ENCODE results near the gene CHRNA3. TPM values are rescaled to one million over a fixed set of nuclear protein-coding genes. Genes with fewer than 3 reads are reported as not detected.
"Not testable (repeated sequence)": the region's sequence is repeated elsewhere in the genome, so short reads cannot be mapped to it uniquely, and the experiment has no call there.

CHRNA3 gene
- total RNA-seq, 1 donor from 2014 or later, result not detected

DNA sequence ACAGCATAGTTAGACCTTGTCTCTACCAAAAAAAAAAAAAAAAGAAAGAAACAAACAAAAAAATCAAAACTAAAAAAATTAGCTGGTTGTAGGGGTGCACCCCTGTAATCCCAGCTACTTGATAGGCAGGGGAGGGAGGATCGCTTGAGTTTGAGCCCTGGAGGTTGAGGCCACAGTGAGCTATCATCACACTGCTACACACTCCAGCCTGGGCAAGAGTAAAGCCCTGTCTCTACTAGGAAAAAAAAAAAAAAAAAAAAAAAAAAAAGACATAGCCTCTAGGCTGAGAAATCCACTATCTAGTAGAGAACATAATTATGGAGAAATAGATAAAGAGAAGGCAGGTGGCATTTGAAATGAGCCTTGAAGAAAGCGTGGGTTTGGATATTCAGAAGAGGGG lies 57.7 kb downstream of the CHRNA3 start:
- DNase-seq (ENCODE audit: low spot score), result no peak

DNA sequence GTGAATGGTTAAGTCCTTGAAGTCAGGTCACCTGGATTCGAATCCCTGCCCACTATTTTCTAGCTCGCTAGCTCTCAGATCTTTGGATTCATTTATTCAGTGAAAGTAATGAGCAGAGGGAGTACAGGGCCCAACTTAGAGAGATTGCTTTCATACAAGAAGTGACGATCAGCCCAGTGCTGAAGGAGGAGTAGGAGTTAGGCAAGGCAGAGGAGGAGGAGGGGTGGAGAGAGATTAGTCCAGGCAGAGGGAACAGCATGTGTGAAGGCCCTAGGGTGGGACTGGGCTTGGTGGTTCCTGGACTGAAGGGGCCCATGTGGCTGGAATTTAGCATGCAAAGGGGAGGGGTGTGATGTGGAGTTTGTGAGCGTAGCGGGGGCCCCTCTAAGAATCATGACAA lies 59.3 kb downstream of the CHRNA3 start:
- no peak for DNase-seq (ENCODE audit: low spot score)

DNA sequence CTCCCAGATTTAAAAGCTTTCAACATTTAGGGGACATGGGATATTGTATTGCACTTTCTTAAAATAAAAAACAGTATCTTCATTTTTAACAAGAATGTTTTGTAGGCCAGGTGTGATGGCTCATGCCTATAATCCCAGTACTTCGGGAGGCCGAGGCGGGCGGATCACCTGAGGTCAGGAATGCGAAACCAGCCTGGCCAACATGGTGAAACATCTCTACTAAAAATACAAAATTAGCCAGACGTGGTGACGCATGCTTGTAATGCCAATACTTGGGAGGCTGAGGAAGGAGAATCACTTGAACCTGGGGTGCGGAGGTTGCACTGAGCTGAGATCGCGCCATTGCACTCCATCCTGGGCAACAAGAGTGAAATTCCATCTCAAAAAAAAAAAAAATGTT lies 60.6 kb downstream of the CHRNA3 start:
- not testable (repeated sequence) for DNase-seq (ENCODE audit: low spot score)

DNA sequence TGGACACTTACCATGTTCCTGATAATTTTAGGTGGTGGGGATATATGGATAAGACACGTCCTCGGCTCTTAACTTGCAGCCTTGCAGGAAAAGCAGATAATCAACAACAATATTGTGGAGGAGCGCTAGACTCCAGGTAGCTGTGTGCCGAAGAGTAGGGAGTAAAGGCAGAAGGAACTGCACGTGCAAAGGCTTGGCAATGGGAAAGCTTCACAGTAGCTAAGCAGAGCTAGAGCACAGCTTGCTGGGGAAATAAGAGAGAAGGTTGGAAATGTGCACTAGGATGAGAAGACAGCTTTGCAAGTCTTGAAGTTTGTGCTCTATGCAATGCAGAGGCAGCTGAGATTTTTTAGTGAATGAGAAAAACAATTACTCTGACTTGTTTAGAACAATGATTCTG lies 68.2 kb downstream of the CHRNA3 start:
- DNase-seq (ENCODE audit: low spot score), result no peak

DNA sequence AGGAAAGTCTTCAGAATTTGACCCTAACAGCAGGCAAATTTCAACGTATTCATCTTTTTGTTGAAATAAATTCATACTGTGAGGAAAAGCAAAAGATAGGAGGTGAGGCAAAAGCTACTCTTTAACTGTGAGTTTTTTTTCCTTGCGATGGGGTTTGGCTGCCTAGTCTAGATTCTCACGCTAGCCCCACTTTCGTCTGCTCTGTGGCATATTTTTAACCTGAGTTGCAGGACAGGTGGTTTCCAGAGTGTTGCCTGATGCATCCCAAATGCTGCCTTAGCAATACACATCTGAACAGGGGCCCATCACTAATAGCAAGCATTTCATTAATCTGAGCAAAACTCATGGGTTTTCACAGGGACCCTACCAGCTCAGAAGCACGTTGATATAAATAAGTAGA lies 68.9 kb downstream of the CHRNA3 start:
- DNase-seq (ENCODE audit: low spot score), result no peak

DNA sequence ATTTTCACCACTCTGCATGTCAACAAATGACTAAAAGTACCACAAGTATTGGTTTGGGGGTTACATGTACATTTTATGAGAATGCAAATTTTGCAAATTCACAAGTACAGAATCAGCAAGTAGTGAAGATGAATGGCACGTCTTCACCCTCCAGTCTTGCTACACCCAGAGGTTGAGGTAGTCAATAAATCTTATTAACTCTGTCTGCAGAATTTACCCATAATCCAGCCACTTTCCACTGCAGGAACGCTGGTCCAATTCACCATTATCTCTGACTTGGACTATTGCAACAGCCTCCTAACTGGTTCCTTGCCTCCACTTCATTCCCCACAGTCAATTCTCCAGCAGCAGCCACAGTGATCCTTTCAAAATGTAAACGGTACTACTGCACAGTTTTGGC lies 70.0 kb downstream of the CHRNA3 start:
- no peak for DNase-seq (ENCODE audit: low spot score)

DNA sequence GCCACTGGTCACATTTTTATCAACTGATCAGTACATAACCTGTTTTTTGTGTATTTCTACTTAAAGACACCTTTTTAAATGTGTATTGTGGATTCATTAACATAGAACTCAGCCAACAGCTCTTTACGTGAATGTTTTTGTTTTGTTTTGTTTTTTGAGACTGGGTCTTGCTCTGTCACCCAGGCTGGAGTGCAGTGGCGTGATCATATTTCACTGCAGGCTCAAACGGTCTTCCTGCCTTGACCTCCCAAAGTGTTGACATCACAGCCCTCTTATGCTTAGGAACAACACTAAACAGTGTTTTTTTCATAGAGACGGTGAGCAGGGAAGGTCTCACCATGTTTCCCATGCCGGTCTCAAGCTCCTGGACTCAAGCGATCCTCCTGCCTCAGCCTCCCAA lies 70.6 kb downstream of the CHRNA3 start:
- DNase-seq (ENCODE audit: low spot score), result no peak

Other genes with a start within 250 kb of the CHRNA3 start
- gene IREB2, start 182.8 kb downstream of the CHRNA3 start, total RNA-seq, result 57.1 TPM
- 4.1 TPM for gene HYKK, start 113.4 kb downstream of the CHRNA3 start, total RNA-seq
- gene PSMA4, start 80.6 kb downstream of the CHRNA3 start, total RNA-seq, result 137 TPM
- 1.7 TPM for gene CHRNA5, start 55.5 kb downstream of the CHRNA3 start, total RNA-seq
- not detected for gene CHRNB4, start 20.2 kb upstream of the CHRNA3 start, total RNA-seq
- gene ADAMTS7, start 190.5 kb upstream of the CHRNA3 start, total RNA-seq, result 13.2 TPM

All from mesenteric fat pad (tissue), 1 donor.